Lower leg skin (tissue), 3 donors: ENCODE measurements around the gene CUTA.

ENCODE experiments used
- CTCF ChIP-seq, 3 donors: fragments of 450-650 bp; IDR thresholded peaks; one replicate each; pipeline ENCODE4 v1.5.1; 2016; ENCODE audit warnings: antibody characterized with exemption in 3 of 3, mild to moderate bottlenecking in 3 of 3, moderate library complexity in 2 of 3
- POLR2A ChIP-seq, 2 donors: fragments of 450-650 bp; IDR thresholded peaks; one replicate each; pipeline ENCODE4 v1.6.1; 2016 to 2017; ENCODE audit warnings: antibody characterized with exemption in 2 of 2, mild to moderate bottlenecking in 1 of 2, moderate library complexity in 1 of 2

- no peak for TF ChIP-seq CTCF (IDR thresholded peaks at IDR 0.05)
- no peak for TF ChIP-seq POLR2A (IDR thresholded peaks at IDR 0.05)
Observed at GRCh38 chr6:33438978-33439594, 21.2 kb upstream of the CUTA start.
